PC-3 (cell line): ENCODE results near the gene TBCEL. TPM values are rescaled to one million over a fixed set of nuclear protein-coding genes. Genes with fewer than 3 reads are reported as not detected.

Experiments
- ATAC-seq: fragments of 200-7000 bp; cut with Tn5 transposase; 2 replicates; pipeline ENCODE4 v1.9.1; 2020; ENCODE audit warnings: mild to moderate bottlenecking, moderate library complexity
- BruUV-seq: library from RNA; stranded (reverse); fragments of 400-500 nt; replicated peaks from 2 replicates; lab custom pipeline; 2021; lab: Mats Ljungman, UMichigan
- CTCF ChIA-PET: fragments of 300-600 bp; sonication (Branson Sonifier 250); formaldehyde crosslinking; loops from one replicate; lab custom pipeline; 2022; ENCODE audit warnings: antibody characterized with exemption; lab: Charles Lee
- POLR2A ChIA-PET: fragments of 300-600 bp; sonication (Branson Sonifier 250); formaldehyde crosslinking; loops from one replicate; lab custom pipeline; 2022; ENCODE audit warnings: antibody characterized with exemption; ENCODE audit not compliant: unreplicated experiment; lab: Charles Lee
- DNase-seq: peaks from one replicate; pipeline ENCODE4 v3.0.0-alpha.2; 2015
- H2AFZ ChIP-seq: fragments of 300-600 bp; sonication (generic); 2 replicates; pipeline ENCODE4 v1.6.0; 2016; ENCODE audit warnings: antibody characterized with exemption, low read length
- H3F3A ChIP-seq: fragments of 300-600 bp; sonication (generic); one replicate; pipeline ENCODE4 v1.6.0; 2017; ENCODE audit warnings: antibody characterized with exemption, low read length, control low read depth, mild to moderate bottlenecking; ENCODE audit not compliant: unreplicated experiment
- H3K27ac ChIP-seq: fragments of 300-600 bp; sonication (generic); 2 replicates; pipeline ENCODE4 v1.5.1; 2016; ENCODE audit warnings: mild to moderate bottlenecking, low read length
- H3K27me3 ChIP-seq: fragments of 300-600 bp; sonication (generic); 2 replicates; pipeline ENCODE4 v1.6.1; 2016; ENCODE audit warnings: low read length, mixed read lengths
- H3K36me3 ChIP-seq: fragments of 300-600 bp; sonication (generic); 2 replicates; pipeline ENCODE4 v1.6.1; 2016; ENCODE audit warnings: low read depth, mixed run types, low read length, mixed read lengths
- H3K4me1 ChIP-seq: fragments of 300-600 bp; sonication (generic); 2 replicates; pipeline ENCODE4 v1.5.1; 2016; ENCODE audit warnings: low read length; ENCODE audit not compliant: insufficient read depth
- H3K4me2 ChIP-seq: fragments of 300-600 bp; sonication (generic); 2 replicates; pipeline ENCODE4 v1.6.0; 2016; ENCODE audit warnings: low read length
- H3K4me3 ChIP-seq: fragments of 300-600 bp; sonication (generic); 2 replicates; pipeline ENCODE4 v1.5.1; 2016; ENCODE audit warnings: mild to moderate bottlenecking, low read length, mixed read lengths
- H3K79me2 ChIP-seq: fragments of 300-600 bp; sonication (generic); 2 replicates; pipeline ENCODE4 v1.6.1; 2017; ENCODE audit warnings: low read length, mixed read lengths
- H3K9ac ChIP-seq: fragments of 300-600 bp; sonication (generic); 2 replicates; pipeline ENCODE4 v1.6.0; 2016; ENCODE audit warnings: mild to moderate bottlenecking, low read length
- H3K9me2 ChIP-seq: fragments of 300-600 bp; sonication (generic); replicated peaks from 2 replicates; pipeline ENCODE4 v1.6.1; 2016; ENCODE audit warnings: mixed run types, low read length, mixed read lengths
- H3K9me3 ChIP-seq: fragments of 300-600 bp; sonication (generic); 2 replicates; pipeline ENCODE4 v1.6.1; 2016; ENCODE audit warnings: low read length, mixed read lengths
- H4K20me1 ChIP-seq: fragments of 300-600 bp; sonication (generic); 2 replicates; pipeline ENCODE4 v1.6.1; 2016; ENCODE audit warnings: low read length, mixed read lengths
- EZH2 ChIP-seq: fragments of 300-600 bp; sonication (generic); IDR thresholded peaks from one replicate; pipeline ENCODE4 v1.6.1; 2017; ENCODE audit warnings: antibody characterized with exemption, mild to moderate bottlenecking, low read length; ENCODE audit not compliant: unreplicated experiment
- EZH2phosphoT487 ChIP-seq: fragments of 300-600 bp; sonication (generic); IDR thresholded peaks from 2 replicates; pipeline ENCODE4 v1.6.1; 2018; ENCODE audit warnings: mild to moderate bottlenecking, antibody characterized with exemption, low read length, borderline replicate concordance
- intact Hi-C: fragments of 100-400 bp; cut with micrococcal nuclease; formaldehyde crosslinking; loops from 2 replicates; pipeline ENCODE4 v1.9.0; 2023
- total RNA-seq: library from RNA; depleted of rRNA; stranded (reverse); fragments of >200 nt; gene quantifications from 2 replicates; pipeline ENCODE4 v1.2.3, GENCODE V29; 2014
- TF ChIP-seq, protein P1 (sequence below): fragments of 300-600 bp; sonication (generic); conservative IDR thresholded peaks from 2 replicates; pipeline ENCODE4 v1.5.1; 2017; ENCODE audit warnings: antibody characterized with exemption, low read depth, mild to moderate bottlenecking, low read length

The TBCEL gene
- total RNA-seq, 1 experiment from 2014 or later = 6.6 TPM

DNA sequence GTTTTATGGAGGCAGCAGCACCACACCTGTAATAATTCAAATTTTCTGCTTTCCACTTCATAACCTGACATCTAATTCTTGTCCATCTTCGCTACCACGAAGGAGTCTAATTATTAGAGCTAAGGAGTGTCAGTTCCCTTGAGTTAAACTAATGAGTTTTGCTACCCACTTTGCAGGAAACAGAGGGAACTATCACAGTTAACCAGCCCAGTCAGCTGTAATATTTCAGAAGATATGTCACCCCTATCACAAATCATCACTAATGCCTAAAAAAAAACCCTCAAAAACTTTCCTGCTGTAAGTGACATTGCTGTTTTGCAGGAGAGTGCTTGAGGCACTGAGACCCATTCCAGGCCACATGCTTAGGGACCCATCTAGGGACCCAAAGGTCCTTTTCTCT, 85.6 kb downstream of the TBCEL start:
- BruUV-seq = no TSS peak
- no peaks in the 10 kb centered on the region for H4K20me1 ChIP-seq

DNA sequence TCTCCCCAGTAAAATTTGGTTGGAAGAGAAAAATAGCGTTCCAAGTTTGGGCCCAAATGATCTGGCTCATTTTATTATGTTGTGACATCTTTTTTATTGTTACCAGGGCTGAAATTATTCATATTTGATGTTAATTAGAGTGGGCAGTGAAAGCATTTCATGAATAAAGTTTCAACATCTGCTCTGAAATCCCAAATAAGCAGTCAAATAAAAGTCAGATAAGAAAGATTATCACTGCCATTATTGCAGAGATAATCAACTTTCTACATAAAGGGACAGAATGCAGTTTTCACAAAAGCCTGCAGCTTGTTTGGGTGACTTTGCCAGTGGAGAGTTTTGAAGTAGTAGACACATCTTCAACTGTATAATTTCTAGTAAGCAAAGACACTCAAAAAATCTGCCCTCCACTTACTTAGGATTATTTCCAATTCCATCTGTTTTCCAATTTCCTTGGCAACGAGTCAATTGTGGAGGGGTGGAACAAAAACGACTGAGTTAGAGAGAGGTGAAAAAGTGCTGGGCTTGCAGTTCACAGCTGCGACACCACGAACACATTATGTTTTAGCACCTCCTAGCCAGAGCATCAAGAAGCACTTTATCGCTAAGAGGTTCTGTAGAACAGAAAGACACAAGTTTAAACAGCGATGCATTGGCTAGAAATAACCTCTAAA, 86.1 kb downstream of the TBCEL start:
- TF ChIP-seq EZH2 = no peak
- TF ChIP-seq, protein P1, sequence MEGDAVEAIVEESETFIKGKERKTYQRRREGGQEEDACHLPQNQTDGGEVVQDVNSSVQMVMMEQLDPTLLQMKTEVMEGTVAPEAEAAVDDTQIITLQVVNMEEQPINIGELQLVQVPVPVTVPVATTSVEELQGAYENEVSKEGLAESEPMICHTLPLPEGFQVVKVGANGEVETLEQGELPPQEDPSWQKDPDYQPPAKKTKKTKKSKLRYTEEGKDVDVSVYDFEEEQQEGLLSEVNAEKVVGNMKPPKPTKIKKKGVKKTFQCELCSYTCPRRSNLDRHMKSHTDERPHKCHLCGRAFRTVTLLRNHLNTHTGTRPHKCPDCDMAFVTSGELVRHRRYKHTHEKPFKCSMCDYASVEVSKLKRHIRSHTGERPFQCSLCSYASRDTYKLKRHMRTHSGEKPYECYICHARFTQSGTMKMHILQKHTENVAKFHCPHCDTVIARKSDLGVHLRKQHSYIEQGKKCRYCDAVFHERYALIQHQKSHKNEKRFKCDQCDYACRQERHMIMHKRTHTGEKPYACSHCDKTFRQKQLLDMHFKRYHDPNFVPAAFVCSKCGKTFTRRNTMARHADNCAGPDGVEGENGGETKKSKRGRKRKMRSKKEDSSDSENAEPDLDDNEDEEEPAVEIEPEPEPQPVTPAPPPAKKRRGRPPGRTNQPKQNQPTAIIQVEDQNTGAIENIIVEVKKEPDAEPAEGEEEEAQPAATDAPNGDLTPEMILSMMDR = no peak
- no peak for TF ChIP-seq EZH2phosphoT487
- peaks cover 41% of the 10 kb centered on the region for H3K27me3 ChIP-seq
- POLR2A ChIA-PET = no interaction called here
- no peaks in the 10 kb centered on the region for H3K9me3 ChIP-seq
- no peaks in the 10 kb centered on the region for H3K4me1 ChIP-seq
- H2AFZ ChIP-seq = no peak overlapping the region
- H3K4me3 ChIP-seq = no peak overlapping the region
- no peak overlapping the region for H3K27ac ChIP-seq
- DNase-seq (no peak), ATAC-seq (no peak)
- H3K79me2 ChIP-seq = no peaks in the 10 kb centered on the region
- H4K20me1 ChIP-seq = no peaks in the 10 kb centered on the region
- no TSS peak for BruUV-seq
- H3F3A ChIP-seq = no peaks in the 10 kb centered on the region
- no peak overlapping the region for H3K9ac ChIP-seq
- no peaks in the 10 kb centered on the region for H3K9me2 ChIP-seq
- intact Hi-C loops = loop anchor here (5.0 kb wide), 1 partner anchor 423 kb away; no protein-coding TSS in a partner anchor
- no peaks in the 10 kb centered on the region for H3K36me3 ChIP-seq
- CTCF ChIA-PET = interaction anchor here (0.7 kb wide), 1 partner anchor 159 kb away, joined by 4 read pairs; no protein-coding TSS in a partner anchor
- H3K4me2 ChIP-seq = no peak overlapping the region

More for the DNA sequence above, 85.6 kb downstream of the TBCEL start:
- H3K9me2 ChIP-seq = no peaks in the 10 kb centered on the region
- no peaks in the 10 kb centered on the region for H3F3A ChIP-seq
- H3K4me3 ChIP-seq = no peak overlapping the region
- no peak overlapping the region for H2AFZ ChIP-seq
- no peak for ATAC-seq
- ChIA-PET POLR2A (no interaction called here), CTCF (interaction anchor here (0.7 kb wide), 1 partner anchor 158 kb away, joined by 4 read pairs; no protein-coding TSS in a partner anchor)
- intact Hi-C loops = no loop called here
- no peak overlapping the region for H3K4me2 ChIP-seq
- no peaks in the 10 kb centered on the region for H3K9me3 ChIP-seq
- H3K79me2 ChIP-seq = no peaks in the 10 kb centered on the region
- H3K27me3 ChIP-seq = peaks cover 41% of the 10 kb centered on the region
- H3K9ac ChIP-seq = no peak overlapping the region
- no peak for TF ChIP-seq EZH2
- TF ChIP-seq, protein P1 = no peak
- no peak for TF ChIP-seq EZH2phosphoT487
- no peak for DNase-seq
- no peaks in the 10 kb centered on the region for H3K4me1 ChIP-seq
- no peaks in the 10 kb centered on the region for H3K36me3 ChIP-seq
- no peak overlapping the region for H3K27ac ChIP-seq
